ENCODE results near the gene PFDN4. TPM values are rescaled to one million over a fixed set of nuclear protein-coding genes. Genes with fewer than 3 reads are reported as not detected.

The PFDN4 gene
- total and polyA plus RNA-seq, 2 of the 13 experiments (the other 11 are each of a cell fraction or from before 2014, with no cell fraction given): 59.8 to 227 TPM

DNA sequence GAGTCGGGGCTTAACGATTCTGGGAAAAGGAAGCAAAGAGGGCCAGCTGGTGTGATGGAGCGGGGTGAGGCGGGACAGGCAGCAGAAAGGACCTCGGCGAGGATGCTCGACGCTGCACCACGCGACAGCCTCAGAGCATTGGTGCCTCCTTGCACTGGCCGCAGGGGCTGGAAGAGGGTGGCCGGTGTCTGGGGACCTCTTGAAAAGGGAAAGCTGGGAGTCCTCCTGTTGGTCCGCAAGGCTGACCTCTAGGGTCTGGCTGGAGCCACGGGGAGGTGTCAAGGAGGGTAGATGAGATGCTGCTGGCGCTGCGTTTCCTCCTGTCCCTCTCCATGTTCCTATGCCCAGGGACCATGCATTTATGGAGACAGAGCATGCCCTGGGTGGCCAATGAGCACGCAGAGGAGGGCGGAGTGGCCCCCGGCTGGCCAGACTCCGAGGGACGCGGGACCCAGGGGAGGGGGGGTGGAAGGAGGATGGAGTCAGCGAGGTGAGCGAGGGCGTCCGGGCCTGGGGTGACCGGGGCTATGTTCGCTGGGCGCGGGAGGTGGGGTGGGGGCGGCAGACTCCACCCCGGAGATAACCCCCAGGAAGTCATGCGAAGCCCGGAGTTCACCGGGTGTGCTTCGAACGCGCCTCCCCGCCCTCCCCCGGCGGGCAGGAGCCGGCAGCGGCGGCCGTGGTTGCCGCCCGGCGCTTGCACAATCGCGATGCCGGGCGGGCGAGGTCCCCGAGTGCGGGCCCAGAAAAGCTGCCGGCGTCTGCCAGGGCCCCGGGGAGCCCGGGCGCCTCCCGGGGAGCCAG lies 34.0 kb upstream of the PFDN4 start, which contains the start of gene CYP24A1 (continued):
- TF ChIP-seq ZNF468 (CRISPR knock-in tag; IDR thresholded peaks at IDR 0.05): no peak
- TF ChIP-seq, protein P1, sequence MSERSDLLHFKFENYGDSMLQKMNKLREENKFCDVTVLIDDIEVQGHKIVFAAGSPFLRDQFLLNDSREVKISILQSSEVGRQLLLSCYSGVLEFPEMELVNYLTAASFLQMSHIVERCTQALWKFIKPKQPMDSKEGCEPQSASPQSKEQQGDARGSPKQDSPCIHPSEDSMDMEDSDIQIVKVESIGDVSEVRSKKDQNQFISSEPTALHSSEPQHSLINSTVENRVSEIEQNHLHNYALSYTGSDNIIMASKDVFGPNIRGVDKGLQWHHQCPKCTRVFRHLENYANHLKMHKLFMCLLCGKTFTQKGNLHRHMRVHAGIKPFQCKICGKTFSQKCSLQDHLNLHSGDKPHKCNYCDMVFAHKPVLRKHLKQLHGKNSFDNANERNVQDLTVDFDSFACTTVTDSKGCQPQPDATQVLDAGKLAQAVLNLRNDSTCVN (CRISPR knock-in tag; IDR thresholded peaks at IDR 0.05; ENCODE audit: borderline replicate concordance): no peak
- TF ChIP-seq WIZ (CRISPR knock-in tag; IDR thresholded peaks at IDR 0.05): no peak
- TF ChIP-seq, protein P2, sequence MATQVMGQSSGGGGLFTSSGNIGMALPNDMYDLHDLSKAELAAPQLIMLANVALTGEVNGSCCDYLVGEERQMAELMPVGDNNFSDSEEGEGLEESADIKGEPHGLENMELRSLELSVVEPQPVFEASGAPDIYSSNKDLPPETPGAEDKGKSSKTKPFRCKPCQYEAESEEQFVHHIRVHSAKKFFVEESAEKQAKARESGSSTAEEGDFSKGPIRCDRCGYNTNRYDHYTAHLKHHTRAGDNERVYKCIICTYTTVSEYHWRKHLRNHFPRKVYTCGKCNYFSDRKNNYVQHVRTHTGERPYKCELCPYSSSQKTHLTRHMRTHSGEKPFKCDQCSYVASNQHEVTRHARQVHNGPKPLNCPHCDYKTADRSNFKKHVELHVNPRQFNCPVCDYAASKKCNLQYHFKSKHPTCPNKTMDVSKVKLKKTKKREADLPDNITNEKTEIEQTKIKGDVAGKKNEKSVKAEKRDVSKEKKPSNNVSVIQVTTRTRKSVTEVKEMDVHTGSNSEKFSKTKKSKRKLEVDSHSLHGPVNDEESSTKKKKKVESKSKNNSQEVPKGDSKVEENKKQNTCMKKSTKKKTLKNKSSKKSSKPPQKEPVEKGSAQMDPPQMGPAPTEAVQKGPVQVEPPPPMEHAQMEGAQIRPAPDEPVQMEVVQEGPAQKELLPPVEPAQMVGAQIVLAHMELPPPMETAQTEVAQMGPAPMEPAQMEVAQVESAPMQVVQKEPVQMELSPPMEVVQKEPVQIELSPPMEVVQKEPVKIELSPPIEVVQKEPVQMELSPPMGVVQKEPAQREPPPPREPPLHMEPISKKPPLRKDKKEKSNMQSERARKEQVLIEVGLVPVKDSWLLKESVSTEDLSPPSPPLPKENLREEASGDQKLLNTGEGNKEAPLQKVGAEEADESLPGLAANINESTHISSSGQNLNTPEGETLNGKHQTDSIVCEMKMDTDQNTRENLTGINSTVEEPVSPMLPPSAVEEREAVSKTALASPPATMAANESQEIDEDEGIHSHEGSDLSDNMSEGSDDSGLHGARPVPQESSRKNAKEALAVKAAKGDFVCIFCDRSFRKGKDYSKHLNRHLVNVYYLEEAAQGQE (IDR thresholded peaks at IDR 0.05; ENCODE audit: borderline replicate concordance in 1 of 2, low read depth in 1 of 2, low read length in 2 of 2): no peak
- 0 out of 2 replicates have a peak, but pooled peaks have one; percentile 4 for TF ChIP-seq ZBTB33 (CRISPR knock-in tag; IDR thresholded peaks at IDR 0.05)
- TF ChIP-seq ZNF292 (CRISPR knock-in tag; IDR thresholded peaks at IDR 0.05; ENCODE audit: borderline replicate concordance, low read depth): no peak
- no peak for TF ChIP-seq ZMYM3 (CRISPR knock-in tag; IDR thresholded peaks at IDR 0.05)
- no peak for TF ChIP-seq TSC22D2 (CRISPR knock-in tag; IDR thresholded peaks at IDR 0.05; ENCODE audit: borderline replicate concordance)
- TF ChIP-seq ZNF34 (CRISPR knock-in tag; IDR thresholded peaks at IDR 0.05; ENCODE audit: borderline replicate concordance): no peak
- no peak for TF ChIP-seq ZNF24 (IDR thresholded peaks at IDR 0.05)
- TF ChIP-seq ZNF343 (CRISPR knock-in tag; IDR thresholded peaks at IDR 0.05): no peak
- no peak for TF ChIP-seq KDM5A (IDR thresholded peaks at IDR 0.05; ENCODE audit: borderline replicate concordance, low read length)
- no peak for TF ChIP-seq POLR2AphosphoS5 (IDR thresholded peaks at IDR 0.05; ENCODE audit: low read depth, low read length)
- no peak for TF ChIP-seq ZHX2 (IDR thresholded peaks at IDR 0.05; ENCODE audit: low read depth)
- TF ChIP-seq ZHX2 (CRISPR knock-in tag; IDR thresholded peaks at IDR 0.05; ENCODE audit: borderline replicate concordance): 0 out of 2 replicates have a peak, but pooled peaks have one; percentile 50
- TF ChIP-seq ETV6 (CRISPR knock-in tag; conservative IDR thresholded peaks at IDR 0.05): no peak
